Stimulated activated CD4-positive, alpha-beta T cell treated with anti-CD3 and anti-CD28 coated beads, Interleukin-15, amount 100 ng/mL, for 1 hour (primary cell): Measurements from ENCODE around the gene PCBD1.

Experiments used
- DNase-seq, 2 donors: peaks; one replicate each; pipeline ENCODE4 v3.0.0-alpha.2; 2020; ENCODE audit warnings: low read depth in 1 of 2, low spot score in 1 of 2

PCBD1 gene

GRCh38 chr10:70903262-70903921 lies 15.0 kb upstream of the PCBD1 start:
- no peak for DNase-seq

- DNase-seq = no peak
Measured at GRCh38 chr10:70902661-70903261, 14.4 kb upstream of the PCBD1 start.

- DNase-seq = no peak
Measured at GRCh38 chr10:70901276-70901878, 13.0 kb upstream of the PCBD1 start.

- no peak for DNase-seq
Measured at GRCh38 chr10:70899096-70899495, 10.7 kb upstream of the PCBD1 start.

- no peak for DNase-seq
Measured at GRCh38 chr10:70898687-70899086, 10.3 kb upstream of the PCBD1 start.

DNA sequence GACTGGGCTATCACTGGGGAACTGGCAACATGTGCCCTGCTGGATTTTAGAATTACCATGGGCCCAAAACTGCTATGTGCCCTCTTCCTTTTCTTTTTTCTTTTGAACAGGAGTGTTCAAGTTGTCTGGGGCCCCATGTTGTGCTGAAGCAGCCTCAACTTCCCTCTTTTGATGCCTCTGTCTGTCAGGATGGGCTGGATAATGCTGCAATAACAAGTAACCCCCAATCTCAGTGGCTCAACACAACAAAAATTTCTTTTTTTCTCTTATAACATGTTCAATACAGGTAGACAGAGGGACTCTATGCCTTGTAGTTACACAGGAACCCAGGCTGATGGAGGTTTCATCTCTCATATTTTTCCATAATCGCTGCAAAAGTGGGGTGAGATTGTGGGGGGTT lies 8.2 kb upstream of the PCBD1 start:
- DNase-seq = no peak

DNA sequence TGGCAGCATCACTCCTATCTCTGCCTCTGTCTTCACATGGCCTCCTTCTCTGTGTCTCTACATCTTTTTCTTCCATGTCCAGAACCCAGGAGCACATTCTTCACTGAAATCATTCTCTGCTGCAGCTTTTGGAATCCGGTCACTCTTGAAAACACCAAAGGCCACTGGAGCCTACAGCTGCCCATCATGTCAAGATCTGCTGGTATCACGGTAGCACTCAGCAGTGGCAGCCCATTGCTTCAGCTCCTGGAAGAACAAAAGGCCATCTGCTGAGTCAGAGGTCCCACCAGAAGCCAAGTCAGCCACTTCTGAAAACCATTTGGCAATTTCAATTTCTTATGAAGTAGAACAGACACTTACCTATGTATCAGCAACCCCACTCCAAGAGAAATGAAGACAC lies 6.1 kb upstream of the PCBD1 start:
- DNase-seq = no peak

DNA sequence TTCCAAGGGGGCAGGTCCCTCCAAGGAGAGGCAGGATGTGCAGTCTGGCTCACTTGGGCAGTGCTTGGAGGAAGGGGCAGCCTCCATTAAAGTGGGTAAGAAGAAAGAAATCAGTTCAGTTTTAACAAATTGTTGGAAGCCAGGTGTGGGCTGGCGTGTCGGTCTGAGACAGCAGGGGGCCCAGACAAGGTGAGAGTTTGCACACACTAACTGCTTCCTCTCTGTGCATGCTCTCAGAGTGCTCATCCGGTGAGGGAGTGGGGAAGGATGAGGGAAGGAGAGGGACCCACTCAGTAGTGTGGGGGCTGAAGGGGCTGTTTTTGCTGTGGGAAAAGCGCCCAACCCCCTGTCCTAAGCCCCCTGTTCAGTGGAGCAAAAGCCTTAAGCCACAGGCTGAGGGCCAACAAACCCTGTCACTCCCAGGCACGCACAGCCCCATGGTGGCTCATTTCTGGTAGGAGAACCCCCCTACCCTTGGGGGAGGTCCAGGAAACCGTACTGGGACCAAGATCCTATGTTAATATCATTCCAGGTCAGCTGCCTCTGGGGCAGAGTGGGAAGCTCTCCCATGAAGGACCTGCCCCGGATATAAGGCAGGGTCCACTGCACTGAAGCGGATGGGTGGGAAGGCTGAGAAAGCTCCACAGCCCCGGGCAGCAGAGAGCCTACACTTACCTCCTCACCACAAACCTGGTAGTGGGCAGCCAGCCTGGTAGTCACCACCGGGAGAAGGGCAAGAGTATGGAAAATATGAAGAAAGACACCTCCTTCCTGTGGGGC lies 5.1 kb upstream of the PCBD1 start:
- DNase-seq = no peak

DNA sequence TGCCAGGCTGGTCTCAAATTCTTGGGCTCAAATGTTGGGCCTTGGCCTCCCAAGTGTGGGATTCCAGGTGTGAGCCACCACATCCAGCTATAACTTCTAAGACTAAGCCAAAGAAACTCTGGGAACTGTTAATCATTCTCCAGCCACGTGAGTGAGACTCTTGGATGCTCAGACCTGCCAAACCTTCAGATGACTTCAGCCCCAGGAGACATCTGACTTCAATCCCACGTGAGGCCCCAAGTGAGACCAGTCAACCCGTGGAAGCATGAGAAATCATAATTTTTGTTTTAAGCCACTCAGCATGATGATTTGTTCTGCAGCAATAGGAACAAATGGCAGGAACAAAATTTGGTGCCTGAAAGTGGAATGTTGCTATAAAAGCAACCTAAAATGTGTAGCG lies 4.3 kb upstream of the PCBD1 start:
- no peak for DNase-seq

DNA sequence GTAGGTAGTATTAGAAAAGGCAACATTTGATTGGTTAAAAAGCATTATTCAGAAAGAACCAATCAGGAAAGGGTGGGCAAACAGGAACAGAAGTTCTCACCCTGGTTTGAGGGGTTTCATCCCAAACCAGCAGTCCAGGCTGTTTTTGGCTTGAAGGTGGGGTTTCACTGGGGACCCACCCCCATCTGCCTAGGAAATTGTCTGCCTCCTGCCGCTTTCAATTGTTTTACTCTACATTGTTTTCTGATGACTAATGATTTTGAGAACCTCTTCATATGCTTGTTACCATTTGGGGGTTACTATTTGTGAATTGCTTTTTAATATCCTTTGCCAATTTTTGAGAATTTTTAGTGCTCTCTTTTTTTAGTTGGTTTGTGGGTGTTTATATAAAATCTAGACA lies 3.3 kb upstream of the PCBD1 start:
- no peak for DNase-seq

- DNase-seq = no peak
Measured at GRCh38 chr10:70890917-70891431, 2.6 kb upstream of the PCBD1 start.

GRCh38 chr10:70889291-70889690 lies 926 bp upstream of the PCBD1 start:
- no peak for DNase-seq

DNA sequence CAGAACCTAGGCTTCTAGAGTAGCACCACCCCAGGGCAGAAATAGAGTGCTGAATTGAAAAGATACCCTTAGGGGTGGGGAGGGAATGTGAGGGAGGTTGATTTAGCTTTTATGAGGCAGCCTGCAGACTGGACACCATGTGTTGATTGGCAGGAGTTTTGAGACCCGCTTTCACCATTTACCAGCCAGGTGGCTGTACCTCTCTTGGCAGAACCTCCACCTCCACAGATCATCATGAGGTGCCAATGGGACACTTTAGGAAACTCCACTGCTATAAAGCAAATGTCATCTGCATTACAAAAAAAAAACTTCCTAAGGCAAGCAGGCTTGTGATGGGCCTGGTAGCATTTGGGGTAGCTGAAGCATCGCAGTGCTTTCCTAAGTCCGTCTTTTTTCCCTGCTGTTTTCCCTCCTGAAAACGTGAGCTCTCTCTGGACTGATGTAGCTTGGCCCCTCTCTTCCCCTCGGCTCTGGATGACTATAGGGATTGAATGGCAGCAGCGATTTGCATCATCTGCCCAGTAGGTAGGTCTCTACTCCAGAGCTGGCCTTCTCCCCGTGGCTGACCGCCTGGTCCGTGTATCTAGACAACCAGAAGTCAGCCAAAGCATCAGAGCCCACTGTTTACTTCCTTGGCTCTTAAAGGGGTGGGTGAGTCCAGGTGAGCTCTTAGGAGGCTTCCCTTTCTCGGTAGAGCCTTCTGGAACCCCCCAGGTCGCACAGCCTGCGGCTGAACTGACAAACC lies 1.3 kb downstream of the PCBD1 start:
- DNase-seq = no peak

DNA sequence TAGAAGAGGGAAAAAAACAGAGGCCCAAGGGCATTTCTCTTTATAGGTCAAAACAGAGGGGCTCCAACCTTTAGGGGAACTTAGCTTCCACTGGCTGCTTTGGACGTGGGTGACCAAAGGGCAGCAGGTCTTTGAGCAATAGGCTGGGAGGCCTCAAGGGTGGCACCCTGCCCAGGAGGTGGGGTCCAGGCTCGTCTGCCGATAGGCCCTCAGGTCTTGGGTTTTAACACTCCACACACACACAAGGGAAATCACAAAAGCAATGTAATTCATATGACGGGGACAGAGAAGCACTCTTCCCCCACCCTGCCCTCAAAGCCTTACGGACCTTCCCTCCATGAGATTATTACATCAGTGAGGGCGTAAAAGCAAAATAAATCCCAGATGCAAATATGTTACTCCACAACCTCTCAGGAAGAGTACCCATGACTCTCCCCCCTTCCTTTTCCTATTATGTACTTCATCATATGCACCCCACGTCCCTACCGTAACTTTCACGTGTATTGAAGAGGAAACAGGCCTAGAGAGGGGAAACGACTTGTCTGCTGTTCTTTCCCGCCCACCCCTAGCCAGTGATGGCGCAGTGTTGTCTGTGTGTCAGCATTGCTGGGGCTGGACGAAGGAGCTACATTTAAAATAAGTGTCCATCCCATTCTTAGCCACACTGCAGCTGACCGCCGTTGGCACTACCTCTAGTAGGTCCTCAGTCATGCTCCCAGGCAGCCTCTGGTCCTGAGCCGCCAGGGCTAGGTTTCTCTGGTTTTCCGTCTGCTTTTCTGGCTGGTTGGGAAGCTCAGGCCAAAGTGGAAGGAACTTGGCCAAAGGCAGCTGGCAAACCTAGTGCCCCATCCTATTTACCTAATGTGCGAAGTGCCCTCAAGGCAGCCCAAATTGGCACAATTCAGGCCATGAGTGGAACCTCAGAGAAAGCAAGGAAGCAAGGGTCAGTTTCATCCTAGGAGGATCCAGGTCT lies 2.1 kb downstream of the PCBD1 start:
- DNase-seq = no peak

GRCh38 chr10:70885481-70885880 lies 2.9 kb downstream of the PCBD1 start:
- no peak for DNase-seq

GRCh38 chr10:70884741-70885140 lies 3.6 kb downstream of the PCBD1 start:
- DNase-seq = no peak

- peak; percentile 50 to 51 for DNase-seq
Measured at GRCh38 chr10:70880077-70880534, 8.3 kb downstream of the PCBD1 start.

DNA sequence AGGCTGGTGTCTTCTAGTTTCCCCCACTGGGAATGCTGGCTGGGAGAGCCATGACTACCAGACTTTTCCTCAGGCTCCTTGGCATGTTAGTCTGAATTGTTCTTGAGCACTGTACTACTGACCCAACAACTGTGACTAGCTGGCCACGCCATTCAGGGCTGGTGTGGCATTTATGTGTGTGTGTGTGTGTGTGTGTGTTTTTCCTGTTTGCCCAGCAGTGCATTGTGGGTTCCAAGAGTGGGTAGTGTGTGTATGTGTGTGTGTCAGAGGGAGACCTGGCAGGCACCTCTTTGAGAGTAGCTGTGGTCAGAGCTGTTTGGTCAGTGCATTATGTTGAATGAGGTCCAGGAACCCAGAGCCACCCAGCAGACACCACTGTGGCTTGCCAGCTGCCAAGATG lies 9.2 kb downstream of the PCBD1 start:
- no peak for DNase-seq

DNA sequence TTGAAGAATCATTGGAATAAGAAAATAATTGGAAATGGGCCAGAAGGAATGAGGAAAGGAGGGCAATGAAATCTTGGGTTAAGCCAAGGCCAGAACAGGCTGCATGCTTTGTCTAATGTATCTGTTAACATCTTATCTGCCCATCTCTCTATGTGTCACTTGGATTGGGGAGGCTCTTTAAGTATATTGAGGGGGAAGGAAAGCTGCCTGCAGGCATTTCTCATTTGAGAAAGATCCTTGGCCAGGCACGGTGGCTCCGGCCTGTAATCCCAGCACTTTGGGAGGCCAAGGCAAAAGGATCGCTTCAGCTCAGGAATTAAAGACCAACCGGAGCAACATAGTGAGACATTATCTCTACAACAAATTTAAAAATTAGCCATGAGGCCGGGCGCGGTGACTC lies 14.3 kb downstream of the PCBD1 start:
- no peak for DNase-seq

DNA sequence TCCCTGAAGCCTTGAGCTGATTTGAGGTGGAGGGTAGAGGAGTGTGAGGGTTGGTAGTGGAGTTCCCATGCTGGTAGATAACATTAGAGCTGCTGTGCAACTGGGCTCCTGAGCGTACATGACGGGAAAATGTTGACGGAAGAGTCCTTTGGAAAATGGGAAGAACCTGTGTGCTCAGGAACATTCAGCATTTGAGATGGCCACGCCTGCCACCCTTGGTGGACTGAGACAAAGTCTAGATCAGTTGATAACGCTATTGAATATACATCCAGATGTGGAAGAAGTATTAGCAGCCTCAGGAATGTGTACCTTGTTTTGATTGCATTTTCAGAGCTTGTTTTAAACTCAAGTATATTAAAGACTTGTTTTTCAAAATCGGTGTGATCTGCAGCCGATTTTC lies 16.1 kb downstream of the PCBD1 start:
- DNase-seq = no peak
